Mesenchymal stem cell (in vitro differentiated cells and primary cell): Measurements from ENCODE around the gene MEX3A.
A peak's percentile ranks its signal among the peaks of the same experiment; 100 is the strongest.

ENCODE experiments used
- DNase-seq: peaks from one replicate; pipeline ENCODE4 v3.0.0-alpha.2; 2013
- H2AFZ ChIP-seq: one replicate; pipeline ENCODE4 v1.6.1; 2013; ENCODE audit warnings: low read depth, mild to moderate bottlenecking, control low read depth, inconsistent platforms, low read length, moderate library complexity
- H2AK5ac ChIP-seq: 2 replicates; pipeline ENCODE4 v1.6.1; 2013; ENCODE audit warnings: low read length, moderate library complexity, mild to moderate bottlenecking, inconsistent platforms; ENCODE audit not compliant: severe bottlenecking
- H2BK120ac ChIP-seq: one replicate; pipeline ENCODE4 v1.6.1; 2013; ENCODE audit warnings: low read depth, mild to moderate bottlenecking, inconsistent platforms, low read length, moderate library complexity
- H2BK12ac ChIP-seq, 2 experiments: one replicate each; pipeline ENCODE4 v1.6.1; 2013; ENCODE audit warnings: inconsistent platforms in 2 of 2, low read length in 2 of 2, mild to moderate bottlenecking in 2 of 2, moderate library complexity in 2 of 2, control low read depth in 1 of 2
- H2BK15ac ChIP-seq: one replicate; pipeline ENCODE4 v1.6.1; 2013; ENCODE audit warnings: mild to moderate bottlenecking, low read depth, inconsistent platforms; ENCODE audit not compliant: poor library complexity, severe bottlenecking
- H2BK5ac ChIP-seq: 2 replicates; pipeline ENCODE4 v1.6.1; 2013; ENCODE audit warnings: low read depth, mild to moderate bottlenecking, low read length, control low read depth, inconsistent platforms; ENCODE audit not compliant: poor library complexity, severe bottlenecking
- H3K14ac ChIP-seq, 2 experiments: one replicate each; pipeline ENCODE4 v1.6.1; 2013; ENCODE audit warnings: inconsistent platforms in 2 of 2, low read length in 2 of 2, control low read depth in 1 of 2, mild to moderate bottlenecking in 1 of 2, moderate library complexity in 1 of 2
- H3K18ac ChIP-seq, 2 experiments: one replicate each; pipeline ENCODE4 v1.6.1; 2013; ENCODE audit warnings: inconsistent platforms in 2 of 2, low read length in 2 of 2, control low read depth in 1 of 2, low read depth in 1 of 2, mild to moderate bottlenecking in 1 of 2
- H3K23ac ChIP-seq, 2 experiments: one replicate each; pipeline ENCODE4 v1.6.1; 2013; ENCODE audit warnings: inconsistent platforms in 2 of 2, low read length in 2 of 2, mild to moderate bottlenecking in 2 of 2, moderate library complexity in 2 of 2, control low read depth in 1 of 2
- H3K27ac ChIP-seq: 2 replicates; pipeline ENCODE4 v1.5.1; 2013; ENCODE audit warnings: mild to moderate bottlenecking, moderate library complexity, low read length, control low read depth, inconsistent platforms; ENCODE audit not compliant: poor library complexity, severe bottlenecking
- H3K27me3 ChIP-seq, 2 experiments: 2 replicates each; pipeline versions ENCODE4 v1.6.1 to v1.7.0; 2013; ENCODE audit warnings: low read length in 2 of 2, mild to moderate bottlenecking in 2 of 2, moderate library complexity in 2 of 2, control low read depth in 1 of 2, inconsistent platforms in 1 of 2; ENCODE audit not compliant: control insufficient read depth in 1 of 2, insufficient read depth in 1 of 2
- H3K36me3 ChIP-seq, 2 experiments: 2 replicates each; pipeline versions ENCODE4 v1.6.1 to v1.7.0; 2013; ENCODE audit warnings: low read length in 2 of 2, control low read depth in 1 of 2, inconsistent platforms in 1 of 2, low read depth in 1 of 2, mild to moderate bottlenecking in 1 of 2; ENCODE audit not compliant: insufficient read depth in 2 of 2, control insufficient read depth in 1 of 2
- H3K4ac ChIP-seq, 2 experiments: one replicate each; pipeline ENCODE4 v1.6.1; 2013; ENCODE audit warnings: inconsistent platforms in 2 of 2, low read length in 2 of 2, mild to moderate bottlenecking in 2 of 2, moderate library complexity in 2 of 2, control low read depth in 1 of 2, low read depth in 1 of 2
- H3K4me1 ChIP-seq: 2 replicates; pipeline ENCODE4 v1.6.1; 2013; ENCODE audit warnings: low read depth, low read length, control low read depth; ENCODE audit not compliant: control insufficient read depth, insufficient read depth
- H3K4me2 ChIP-seq: 2 replicates; pipeline ENCODE4 v1.6.1; 2013; ENCODE audit warnings: low read length, mild to moderate bottlenecking, inconsistent platforms; ENCODE audit not compliant: poor library complexity, severe bottlenecking
- H3K4me3 ChIP-seq, 2 experiments: 2 replicates each; pipeline versions ENCODE4 v1.5.1 to v1.7.0; 2013; ENCODE audit warnings: low read length in 2 of 2, mild to moderate bottlenecking in 2 of 2, control low read depth in 1 of 2, low read depth in 1 of 2; ENCODE audit not compliant: insufficient read depth in 1 of 2
- H3K79me1 ChIP-seq: replicated peaks from 2 replicates; pipeline ENCODE4 v1.6.1; 2013; ENCODE audit warnings: mild to moderate bottlenecking, control low read depth, low read length, inconsistent platforms; ENCODE audit not compliant: poor library complexity, severe bottlenecking
- H3K9ac ChIP-seq: 2 replicates; pipeline ENCODE4 v1.7.0; 2013; ENCODE audit warnings: mild to moderate bottlenecking, low read length, moderate library complexity
- H3K9me3 ChIP-seq: 2 replicates; pipeline ENCODE4 v1.7.0; 2013; ENCODE audit warnings: mild to moderate bottlenecking, low read length; ENCODE audit not compliant: control insufficient read depth
- H4K8ac ChIP-seq: one replicate; pipeline ENCODE4 v1.6.1; 2013; ENCODE audit warnings: inconsistent platforms, mild to moderate bottlenecking, low read length, moderate library complexity
- H4K91ac ChIP-seq: one replicate; pipeline ENCODE4 v1.6.1; 2013; ENCODE audit warnings: mild to moderate bottlenecking, low read length, inconsistent platforms
- WGBS: methylation state at CpG from one replicate; pipeline ENCODE4 v1.1.7; 2013; ENCODE audit warnings: mixed read lengths; 5-methylcytosine and 5-hydroxymethylcytosine counted together

The MEX3A gene

GRCh38 chr1:156091610-156092009 lies 9.3 kb upstream of the MEX3A start:
- no peak overlapping the region for H2AFZ ChIP-seq
- no peak overlapping the region for H2BK120ac ChIP-seq
- H3K4me1 ChIP-seq: peaks cover 9% of the 10 kb centered on the region
- no peak overlapping the region for H3K23ac ChIP-seq
- no peaks in the 10 kb centered on the region for H3K27me3 ChIP-seq
- H2BK12ac ChIP-seq: no peak overlapping the region
- peaks cover 0 to 19% of the 10 kb centered on the region in 2 experiments for H3K36me3 ChIP-seq
- H4K8ac ChIP-seq: no peak overlapping the region
- H3K4me3 ChIP-seq: no peak overlapping the region
- H3K9ac ChIP-seq: no peak overlapping the region
- H3K14ac ChIP-seq: no peak overlapping the region
- no peak overlapping the region for H2BK15ac ChIP-seq
- no peak overlapping the region for H3K18ac ChIP-seq
- H3K79me1 ChIP-seq: peaks cover 25% of the 10 kb centered on the region
- H4K91ac ChIP-seq: no peak overlapping the region
- H3K4ac ChIP-seq: no peak overlapping the region
- DNase-seq: no peak
- WGBS: 82% methylated on average over 2 of the region's 2 CpGs
- no peak overlapping the region for H2AK5ac ChIP-seq
- no peak overlapping the region for H3K4me2 ChIP-seq
- no peaks in the 10 kb centered on the region for H3K9me3 ChIP-seq
- no peak overlapping the region for H3K27ac ChIP-seq
- no peak overlapping the region for H2BK5ac ChIP-seq

GRCh38 chr1:156090840-156091188 lies 8.5 kb upstream of the MEX3A start:
- H2AFZ ChIP-seq: no peak overlapping the region
- peaks cover 25% of the 10 kb centered on the region for H3K79me1 ChIP-seq
- no peaks in the 10 kb centered on the region for H3K9me3 ChIP-seq
- peaks cover 0 to 19% of the 10 kb centered on the region in 2 experiments for H3K36me3 ChIP-seq
- peaks cover 12% of the 10 kb centered on the region for H3K4me1 ChIP-seq
- no peak overlapping the region for H3K14ac ChIP-seq
- H4K91ac ChIP-seq: peak overlapping the region; percentile 46
- H3K23ac ChIP-seq: no peak overlapping the region
- H2BK120ac ChIP-seq: no peak overlapping the region
- H3K27me3 ChIP-seq: no peaks in the 10 kb centered on the region
- H4K8ac ChIP-seq: peak overlapping the region; percentile 76
- peak overlapping the region; percentile 27 for H2AK5ac ChIP-seq
- peak overlapping the region; percentile 27 for H3K9ac ChIP-seq
- no peak overlapping the region for H3K4ac ChIP-seq
- peak; percentile 80 for DNase-seq
- WGBS: 42% methylated on average over 14 of the region's 14 CpGs
- no peak overlapping the region for H3K27ac ChIP-seq
- peak overlapping the region in 1 of 2 experiments; percentile 65 for H2BK12ac ChIP-seq
- no peak overlapping the region for H3K4me2 ChIP-seq
- peak overlapping the region in 1 of 2 experiments; percentile 29 for H3K18ac ChIP-seq
- no peak overlapping the region for H3K4me3 ChIP-seq
- no peak overlapping the region for H2BK15ac ChIP-seq
- no peak overlapping the region for H2BK5ac ChIP-seq

- DNase-seq: no peak
- Histone ChIP-seq H4K91ac (no peak overlapping the region), H3K4me1 (peaks cover 12% of the 10 kb centered on the region), H2BK120ac (no peak overlapping the region), H3K4me2 (no peak overlapping the region), H2AK5ac (peak overlapping the region; percentile 7), H3K23ac (no peak overlapping the region), H2AFZ (no peak overlapping the region), H3K14ac (no peak overlapping the region), H2BK12ac (no peak overlapping the region), H3K4ac (no peak overlapping the region), H3K18ac (no peak overlapping the region), H2BK5ac (no peak overlapping the region), H3K27me3 (no peaks in the 10 kb centered on the region), H3K9ac (no peak overlapping the region), H4K8ac (no peak overlapping the region), H2BK15ac (no peak overlapping the region), H3K4me3 (no peak overlapping the region), H3K36me3 (peaks cover 0 to 19% of the 10 kb centered on the region in 2 experiments), H3K27ac (no peak overlapping the region), H3K79me1 (peaks cover 23% of the 10 kb centered on the region), H3K9me3 (no peaks in the 10 kb centered on the region)
- 44% methylated on average over 5 of the region's 5 CpGs for WGBS
Measured at GRCh38 chr1:156090138-156090839, 8.0 kb upstream of the MEX3A start.

GRCh38 chr1:156089704-156090103 lies 7.4 kb upstream of the MEX3A start:
- Histone ChIP-seq H3K4me1 (peaks cover 17% of the 10 kb centered on the region), H3K23ac (no peak overlapping the region), H3K27ac (no peak overlapping the region), H3K9ac (no peak overlapping the region), H3K4me3 (no peak overlapping the region), H3K27me3 (no peaks in the 10 kb centered on the region), H3K4me2 (no peak overlapping the region), H4K91ac (no peak overlapping the region), H4K8ac (no peak overlapping the region), H3K14ac (no peak overlapping the region), H2AFZ (no peak overlapping the region), H2AK5ac (no peak overlapping the region), H2BK5ac (no peak overlapping the region), H3K4ac (no peak overlapping the region), H2BK120ac (no peak overlapping the region), H2BK15ac (no peak overlapping the region), H3K18ac (no peak overlapping the region), H2BK12ac (no peak overlapping the region), H3K9me3 (no peaks in the 10 kb centered on the region), H3K79me1 (peaks cover 27% of the 10 kb centered on the region), H3K36me3 (peaks cover 0 to 19% of the 10 kb centered on the region in 2 experiments)
- 83% methylated on average over 5 of the region's 6 CpGs for WGBS
- no peak for DNase-seq
